SK-N-SH treated with all-trans-retinoic acid at 6 μM for 48 hours (cell line): ENCODE measurements around the gene KARS1.

Experiments
- ATAC-seq: fragments of 200-7000 bp; cut with Tn5 transposase; 3 replicates; pipeline ENCODE4 v1.9.1; 2020; ENCODE audit warnings: mild to moderate bottlenecking, moderate library complexity
- CSDC2 ChIP-seq: fragments of 250-450 bp; sonication (Bioruptor Pico); IDR thresholded peaks from 2 replicates; pipeline ENCODE4 v1.5.0; 2020; ENCODE audit warnings: mild to moderate bottlenecking, moderate library complexity
- CSRNP3 ChIP-seq: fragments of 250-450 bp; sonication (Bioruptor Pico); IDR thresholded peaks from 2 replicates; pipeline ENCODE4 v1.5.1; 2021; ENCODE audit warnings: mild to moderate bottlenecking, moderate library complexity
- GLIS3 ChIP-seq: fragments of 250-450 bp; sonication (Bioruptor Pico); IDR thresholded peaks from 2 replicates; pipeline ENCODE4 v1.5.0; 2020; ENCODE audit warnings: mild to moderate bottlenecking, moderate library complexity
- OSR1 ChIP-seq: fragments of 250-450 bp; sonication (Bioruptor Pico); IDR thresholded peaks from 2 replicates; pipeline ENCODE4 v1.8.0; 2022; ENCODE audit warnings: moderate library complexity, mild to moderate bottlenecking, inconsistent platforms
- PATZ1 ChIP-seq: fragments of 250-450 bp; sonication (Bioruptor Pico); IDR thresholded peaks from 2 replicates; pipeline ENCODE4 v1.8.0; 2020; ENCODE audit warnings: mild to moderate bottlenecking, moderate library complexity, borderline replicate concordance
- RARB ChIP-seq: fragments of 250-450 bp; sonication (Bioruptor Pico); IDR thresholded peaks from 2 replicates; pipeline ENCODE4 v1.8.0; 2021; ENCODE audit warnings: mild to moderate bottlenecking, moderate library complexity
- TOX ChIP-seq: fragments of 250-450 bp; sonication (Bioruptor Pico); IDR thresholded peaks from 2 replicates; pipeline ENCODE4 v1.8.0; 2021; ENCODE audit warnings: mild to moderate bottlenecking, moderate library complexity, borderline replicate concordance
- ZC3H10 ChIP-seq: fragments of 250-450 bp; sonication (Bioruptor Pico); IDR thresholded peaks from 2 replicates; pipeline ENCODE4 v1.5.1; 2021; ENCODE audit warnings: mild to moderate bottlenecking, moderate library complexity
- ZFP3 ChIP-seq: fragments of 250-450 bp; sonication (Bioruptor Pico); IDR thresholded peaks from 2 replicates; pipeline ENCODE4 v1.5.0; 2020; ENCODE audit warnings: mild to moderate bottlenecking, moderate library complexity
- ZFP30 ChIP-seq: fragments of 450-650 bp; formaldehyde crosslinking; IDR thresholded peaks from 2 replicates; pipeline ENCODE4 v1.5.0; 2022; ENCODE audit warnings: mild to moderate bottlenecking, moderate library complexity
- ZNF565 ChIP-seq: fragments of 450-650 bp; formaldehyde crosslinking; conservative IDR thresholded peaks from 2 replicates; pipeline ENCODE4 v1.5.0; 2020; ENCODE audit warnings: low read depth, mild to moderate bottlenecking, moderate library complexity
- TF ChIP-seq, protein P1 (sequence below): fragments of 250-450 bp; sonication (Bioruptor Pico); IDR thresholded peaks from 2 replicates; pipeline ENCODE4 v1.5.1; 2020; ENCODE audit warnings: low read depth, mild to moderate bottlenecking, moderate library complexity
- TF ChIP-seq, protein P2 (sequence below): fragments of 250-450 bp; sonication (Bioruptor Pico); IDR thresholded peaks from 2 replicates; pipeline ENCODE4 v1.5.0; 2020; ENCODE audit warnings: mild to moderate bottlenecking, moderate library complexity
- TF ChIP-seq, protein P3 (sequence below): fragments of 250-450 bp; sonication (Bioruptor Pico); IDR thresholded peaks from 2 replicates; pipeline ENCODE4 v1.8.0; 2021; ENCODE audit warnings: low read depth, mild to moderate bottlenecking, moderate library complexity, borderline replicate concordance

Gene KARS1

GRCh38 chr16:75647112-75647491 is 363 bp downstream of the KARS1 start (continued):
- TF ChIP-seq, protein P1, sequence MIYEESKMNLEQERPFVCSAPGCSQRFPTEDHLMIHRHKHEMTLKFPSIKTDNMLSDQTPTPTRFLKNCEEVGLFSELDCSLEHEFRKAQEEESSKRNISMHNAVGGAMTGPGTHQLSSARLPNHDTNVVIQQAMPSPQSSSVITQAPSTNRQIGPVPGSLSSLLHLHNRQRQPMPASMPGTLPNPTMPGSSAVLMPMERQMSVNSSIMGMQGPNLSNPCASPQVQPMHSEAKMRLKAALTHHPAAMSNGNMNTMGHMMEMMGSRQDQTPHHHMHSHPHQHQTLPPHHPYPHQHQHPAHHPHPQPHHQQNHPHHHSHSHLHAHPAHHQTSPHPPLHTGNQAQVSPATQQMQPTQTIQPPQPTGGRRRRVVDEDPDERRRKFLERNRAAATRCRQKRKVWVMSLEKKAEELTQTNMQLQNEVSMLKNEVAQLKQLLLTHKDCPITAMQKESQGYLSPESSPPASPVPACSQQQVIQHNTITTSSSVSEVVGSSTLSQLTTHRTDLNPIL (CRISPR knock-in tag): no peak
- TF ChIP-seq OSR1 (no peak), ZNF565 (CRISPR knock-in tag) (no peak), GLIS3 (CRISPR knock-in tag) (no peak)
- TF ChIP-seq, all 23 proteins: peak for 0

GRCh38 chr16:75644240-75645012 is 3.0 kb downstream of the KARS1 start:
- TF ChIP-seq ZC3H10 (CRISPR knock-in tag) (no peak), CSDC2 (no peak), ZNF565 (CRISPR knock-in tag) (no peak), OSR1 (no peak), CSRNP3 (CRISPR knock-in tag) (no peak), ZFP30 (CRISPR knock-in tag) (no peak), TOX (no peak), RARB (CRISPR knock-in tag) (no peak)
- TF ChIP-seq, protein P1 (CRISPR knock-in tag): no peak
- TF ChIP-seq, protein P2, sequence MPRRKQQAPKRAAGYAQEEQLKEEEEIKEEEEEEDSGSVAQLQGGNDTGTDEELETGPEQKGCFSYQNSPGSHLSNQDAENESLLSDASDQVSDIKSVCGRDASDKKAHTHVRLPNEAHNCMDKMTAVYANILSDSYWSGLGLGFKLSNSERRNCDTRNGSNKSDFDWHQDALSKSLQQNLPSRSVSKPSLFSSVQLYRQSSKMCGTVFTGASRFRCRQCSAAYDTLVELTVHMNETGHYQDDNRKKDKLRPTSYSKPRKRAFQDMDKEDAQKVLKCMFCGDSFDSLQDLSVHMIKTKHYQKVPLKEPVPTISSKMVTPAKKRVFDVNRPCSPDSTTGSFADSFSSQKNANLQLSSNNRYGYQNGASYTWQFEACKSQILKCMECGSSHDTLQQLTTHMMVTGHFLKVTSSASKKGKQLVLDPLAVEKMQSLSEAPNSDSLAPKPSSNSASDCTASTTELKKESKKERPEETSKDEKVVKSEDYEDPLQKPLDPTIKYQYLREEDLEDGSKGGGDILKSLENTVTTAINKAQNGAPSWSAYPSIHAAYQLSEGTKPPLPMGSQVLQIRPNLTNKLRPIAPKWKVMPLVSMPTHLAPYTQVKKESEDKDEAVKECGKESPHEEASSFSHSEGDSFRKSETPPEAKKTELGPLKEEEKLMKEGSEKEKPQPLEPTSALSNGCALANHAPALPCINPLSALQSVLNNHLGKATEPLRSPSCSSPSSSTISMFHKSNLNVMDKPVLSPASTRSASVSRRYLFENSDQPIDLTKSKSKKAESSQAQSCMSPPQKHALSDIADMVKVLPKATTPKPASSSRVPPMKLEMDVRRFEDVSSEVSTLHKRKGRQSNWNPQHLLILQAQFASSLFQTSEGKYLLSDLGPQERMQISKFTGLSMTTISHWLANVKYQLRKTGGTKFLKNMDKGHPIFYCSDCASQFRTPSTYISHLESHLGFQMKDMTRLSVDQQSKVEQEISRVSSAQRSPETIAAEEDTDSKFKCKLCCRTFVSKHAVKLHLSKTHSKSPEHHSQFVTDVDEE: no peak
- TF ChIP-seq, protein P3, sequence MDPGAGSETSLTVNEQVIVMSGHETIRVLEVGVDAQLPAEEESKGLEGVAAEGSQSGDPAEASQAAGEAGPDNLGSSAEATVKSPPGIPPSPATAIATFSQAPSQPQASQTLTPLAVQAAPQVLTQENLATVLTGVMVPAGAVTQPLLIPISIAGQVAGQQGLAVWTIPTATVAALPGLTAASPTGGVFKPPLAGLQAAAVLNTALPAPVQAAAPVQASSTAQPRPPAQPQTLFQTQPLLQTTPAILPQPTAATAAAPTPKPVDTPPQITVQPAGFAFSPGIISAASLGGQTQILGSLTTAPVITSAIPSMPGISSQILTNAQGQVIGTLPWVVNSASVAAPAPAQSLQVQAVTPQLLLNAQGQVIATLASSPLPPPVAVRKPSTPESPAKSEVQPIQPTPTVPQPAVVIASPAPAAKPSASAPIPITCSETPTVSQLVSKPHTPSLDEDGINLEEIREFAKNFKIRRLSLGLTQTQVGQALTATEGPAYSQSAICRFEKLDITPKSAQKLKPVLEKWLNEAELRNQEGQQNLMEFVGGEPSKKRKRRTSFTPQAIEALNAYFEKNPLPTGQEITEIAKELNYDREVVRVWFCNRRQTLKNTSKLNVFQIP (CRISPR knock-in tag): no peak
- ATAC-seq: no peak

DNA sequence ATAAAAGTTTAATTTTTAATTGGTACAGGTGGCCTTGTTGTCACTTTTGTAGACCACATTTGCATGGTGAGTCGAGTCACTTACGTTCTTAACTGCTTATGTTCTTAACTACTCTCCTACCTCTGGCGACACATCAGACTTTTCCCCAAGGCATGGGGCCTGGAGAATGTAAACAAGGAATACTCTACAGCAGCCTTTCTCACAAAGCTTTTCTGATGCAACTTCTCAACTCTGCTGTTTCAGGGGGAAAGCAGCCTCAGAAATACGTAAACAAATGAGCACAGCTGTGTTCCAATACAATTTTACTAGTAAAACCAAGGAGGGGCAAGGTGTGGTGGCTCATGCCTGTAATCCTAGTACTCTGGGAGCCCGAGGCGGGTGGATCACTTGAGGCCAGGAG is 6.9 kb downstream of the KARS1 start:
- TF ChIP-seq, protein P2: no peak
- TF ChIP-seq PATZ1 (CRISPR knock-in tag) (no peak), GLIS3 (CRISPR knock-in tag) (no peak), ZFP3 (CRISPR knock-in tag) (no peak), RARB (CRISPR knock-in tag) (no peak), CSRNP3 (CRISPR knock-in tag) (no peak), CSDC2 (no peak)
- ATAC-seq: no peak
